ENCODE measurements around the gene NEFH. TPM values are rescaled to one million over a fixed set of nuclear protein-coding genes. Genes with fewer than 3 reads are reported as not detected.

Gene NEFH
- total RNA-seq, 1 donor from 2014 or later, result 3.5 TPM

DNA sequence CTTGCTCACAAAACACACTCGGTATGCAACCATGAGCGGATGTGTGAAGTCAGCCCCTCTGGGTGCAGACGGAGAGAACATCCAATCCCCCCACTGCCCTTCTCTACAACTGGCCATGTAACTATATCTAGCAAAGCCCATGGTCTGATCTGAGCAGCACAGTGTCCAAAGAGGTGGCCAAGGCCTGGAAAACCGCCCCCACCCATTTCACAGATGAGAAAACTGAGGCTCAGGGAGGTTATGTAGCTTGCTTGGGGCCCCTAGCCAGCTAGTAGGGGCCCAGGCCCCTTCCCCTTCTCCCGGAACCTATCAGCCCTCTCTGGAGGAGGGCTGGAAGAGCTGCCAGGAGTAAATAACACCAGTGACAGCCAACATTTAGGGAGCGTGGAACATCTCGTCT is 15.4 kb upstream of the NEFH start:
- Mint-ChIP-seq H3K9me3 (ENCODE audit: low read depth) (no peaks in the 10 kb centered on the region), H3K27ac (ENCODE audit: unreplicated experiment) (no peak overlapping the region), H3K4me1 (ENCODE audit: low read depth) (no peaks in the 10 kb centered on the region), H3K27me3 (ENCODE audit: low read depth) (peaks cover 8% of the 10 kb centered on the region), H3K4me3 (ENCODE audit: unreplicated experiment) (no peak overlapping the region), H3K36me3 (ENCODE audit: low read depth) (no peaks in the 10 kb centered on the region)
- no peak for DNase-seq (ENCODE audit: low spot score)
- TF ChIP-seq, protein P1, sequence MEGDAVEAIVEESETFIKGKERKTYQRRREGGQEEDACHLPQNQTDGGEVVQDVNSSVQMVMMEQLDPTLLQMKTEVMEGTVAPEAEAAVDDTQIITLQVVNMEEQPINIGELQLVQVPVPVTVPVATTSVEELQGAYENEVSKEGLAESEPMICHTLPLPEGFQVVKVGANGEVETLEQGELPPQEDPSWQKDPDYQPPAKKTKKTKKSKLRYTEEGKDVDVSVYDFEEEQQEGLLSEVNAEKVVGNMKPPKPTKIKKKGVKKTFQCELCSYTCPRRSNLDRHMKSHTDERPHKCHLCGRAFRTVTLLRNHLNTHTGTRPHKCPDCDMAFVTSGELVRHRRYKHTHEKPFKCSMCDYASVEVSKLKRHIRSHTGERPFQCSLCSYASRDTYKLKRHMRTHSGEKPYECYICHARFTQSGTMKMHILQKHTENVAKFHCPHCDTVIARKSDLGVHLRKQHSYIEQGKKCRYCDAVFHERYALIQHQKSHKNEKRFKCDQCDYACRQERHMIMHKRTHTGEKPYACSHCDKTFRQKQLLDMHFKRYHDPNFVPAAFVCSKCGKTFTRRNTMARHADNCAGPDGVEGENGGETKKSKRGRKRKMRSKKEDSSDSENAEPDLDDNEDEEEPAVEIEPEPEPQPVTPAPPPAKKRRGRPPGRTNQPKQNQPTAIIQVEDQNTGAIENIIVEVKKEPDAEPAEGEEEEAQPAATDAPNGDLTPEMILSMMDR (IDR thresholded peaks at IDR 0.05), result no peak

DNA sequence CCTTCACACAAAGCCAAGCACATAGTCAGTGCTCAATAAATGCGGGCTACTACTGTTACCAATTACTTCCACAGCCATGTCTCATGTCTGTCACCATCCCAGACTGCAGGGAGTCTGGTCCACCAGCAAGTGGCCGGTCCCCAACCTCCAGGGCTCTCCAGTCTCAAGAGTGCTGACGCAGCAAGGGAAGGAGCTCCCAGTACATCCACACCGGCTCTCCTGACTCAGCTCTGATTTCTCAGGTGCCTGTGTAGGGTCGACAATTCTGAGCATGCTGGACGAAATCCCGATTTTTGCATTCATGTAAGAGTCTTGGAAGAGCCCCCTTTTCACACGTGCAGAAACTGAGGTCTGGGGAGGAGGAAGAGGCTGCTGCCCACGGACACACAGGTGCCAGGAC is 10.3 kb upstream of the NEFH start:
- Mint-ChIP-seq H3K9me3 (ENCODE audit: low read depth) (no peaks in the 10 kb centered on the region), H3K27ac (ENCODE audit: unreplicated experiment) (peak overlapping the region; percentile 59), H3K27me3 (ENCODE audit: low read depth) (peaks cover 31% of the 10 kb centered on the region), H3K36me3 (ENCODE audit: low read depth) (no peaks in the 10 kb centered on the region), H3K4me3 (ENCODE audit: unreplicated experiment) (peak overlapping the region; percentile 71), H3K4me1 (ENCODE audit: low read depth) (peaks cover 8% of the 10 kb centered on the region)
- TF ChIP-seq, protein P1 (IDR thresholded peaks at IDR 0.05), result no peak
- no peak for DNase-seq (ENCODE audit: low spot score)

DNA sequence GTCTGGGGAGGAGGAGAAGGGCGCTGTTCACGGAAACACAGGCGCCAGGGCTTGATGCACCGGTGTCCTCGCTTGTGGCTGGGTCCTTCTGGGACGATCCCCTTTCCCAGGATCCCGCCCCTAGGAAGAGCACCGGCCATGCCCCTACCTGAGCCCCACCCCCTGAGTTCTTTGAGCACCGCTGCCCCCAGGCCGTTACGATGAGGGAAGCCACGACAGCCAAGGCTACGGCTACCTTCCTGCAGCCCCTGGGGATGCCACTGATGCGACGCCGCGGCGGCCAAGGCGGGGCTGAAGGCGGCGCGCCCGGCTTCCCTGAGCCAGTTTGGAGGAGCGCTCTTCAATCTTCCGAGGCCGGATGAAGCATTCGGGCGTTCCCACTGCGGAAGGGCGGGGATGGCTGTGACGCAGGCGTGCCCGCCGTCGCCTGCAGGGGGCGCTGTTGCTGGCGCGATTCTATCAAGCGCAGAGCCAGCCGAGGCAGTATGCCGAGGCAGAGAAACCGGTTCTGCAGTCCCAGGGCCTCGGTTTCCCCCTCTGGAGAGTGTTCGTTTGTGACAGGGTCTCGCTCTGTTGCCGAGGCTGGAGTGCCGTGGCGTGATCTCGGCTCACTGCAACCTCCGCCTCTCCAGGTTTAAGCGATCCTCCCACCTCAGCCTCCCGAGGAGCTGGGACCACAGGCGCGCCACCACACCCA is 9.7 kb upstream of the NEFH start:
- no peaks in the 10 kb centered on the region for H3K9me3 Mint-ChIP-seq (ENCODE audit: low read depth)
- H3K4me3 Mint-ChIP-seq (ENCODE audit: unreplicated experiment), result peak overlapping the region; percentile 71
- peak overlapping the region; percentile 59 for H3K27ac Mint-ChIP-seq (ENCODE audit: unreplicated experiment)
- peaks cover 32% of the 10 kb centered on the region for H3K27me3 Mint-ChIP-seq (ENCODE audit: low read depth)
- TF ChIP-seq, protein P1 (IDR thresholded peaks at IDR 0.05), result peak; percentile 99
- no peaks in the 10 kb centered on the region for H3K36me3 Mint-ChIP-seq (ENCODE audit: low read depth)
- no peak for DNase-seq (ENCODE audit: low spot score)
- H3K4me1 Mint-ChIP-seq (ENCODE audit: low read depth), result peaks cover 8% of the 10 kb centered on the region

DNA sequence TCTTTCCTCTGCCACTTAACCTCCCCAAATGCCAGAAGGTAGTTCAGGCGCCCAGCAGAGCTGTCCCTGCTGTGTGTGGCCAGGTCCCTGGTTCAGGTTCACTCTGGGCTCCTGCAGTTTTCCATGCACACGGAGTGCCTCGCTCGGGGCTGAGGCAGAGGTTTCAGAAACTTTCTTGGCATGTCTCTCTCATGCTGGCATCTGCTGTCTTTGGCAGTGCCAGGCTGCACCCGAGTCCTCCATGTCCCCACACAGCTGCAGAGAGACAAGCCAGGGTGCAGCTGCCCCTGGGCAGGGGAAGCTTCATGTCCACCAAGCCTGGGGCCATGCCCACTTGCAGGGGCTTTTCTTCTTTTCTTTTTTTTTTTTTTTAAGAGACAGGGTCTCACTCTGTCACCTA is 7.0 kb upstream of the NEFH start:
- Mint-ChIP-seq H3K27me3 (ENCODE audit: low read depth) (peaks cover 38% of the 10 kb centered on the region), H3K27ac (ENCODE audit: unreplicated experiment) (no peak overlapping the region), H3K4me3 (ENCODE audit: unreplicated experiment) (no peak overlapping the region), H3K4me1 (ENCODE audit: low read depth) (peaks cover 8% of the 10 kb centered on the region), H3K9me3 (ENCODE audit: low read depth) (no peaks in the 10 kb centered on the region), H3K36me3 (ENCODE audit: low read depth) (no peaks in the 10 kb centered on the region)
- no peak for DNase-seq (ENCODE audit: low spot score)
- TF ChIP-seq, protein P1 (IDR thresholded peaks at IDR 0.05), result no peak

DNA sequence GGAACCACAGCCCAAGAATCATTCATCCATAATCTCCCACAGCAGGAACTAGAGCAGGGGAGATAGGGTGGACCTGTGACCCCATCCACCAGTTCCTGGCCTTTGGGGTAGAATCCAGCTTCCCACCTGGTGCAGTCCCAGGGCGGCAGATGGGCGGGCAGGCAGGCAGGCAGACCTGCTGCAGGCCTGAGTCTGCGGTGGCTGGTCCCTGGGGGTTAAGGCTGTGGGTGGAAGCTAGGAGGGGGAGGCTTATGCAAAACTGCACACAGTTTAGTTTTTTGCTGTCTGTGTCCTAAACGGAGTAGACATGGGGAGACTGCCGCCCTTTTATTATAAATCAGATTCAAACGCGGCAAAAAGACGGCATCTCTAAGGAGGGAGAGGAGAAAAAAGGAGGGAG is 4.5 kb upstream of the NEFH start:
- DNase-seq (ENCODE audit: low spot score), result no peak
- H3K4me3 Mint-ChIP-seq (ENCODE audit: unreplicated experiment), result no peak overlapping the region
- peaks cover 48% of the 10 kb centered on the region for H3K27me3 Mint-ChIP-seq (ENCODE audit: low read depth)
- H3K27ac Mint-ChIP-seq (ENCODE audit: unreplicated experiment), result no peak overlapping the region
- TF ChIP-seq, protein P1 (IDR thresholded peaks at IDR 0.05), result no peak
- H3K36me3 Mint-ChIP-seq (ENCODE audit: low read depth), result no peaks in the 10 kb centered on the region
- no peaks in the 10 kb centered on the region for H3K9me3 Mint-ChIP-seq (ENCODE audit: low read depth)
- peaks cover 13% of the 10 kb centered on the region for H3K4me1 Mint-ChIP-seq (ENCODE audit: low read depth)
